H1 (cell line): ENCODE data around the gene BANF1. TPM values are rescaled to one million over a fixed set of nuclear protein-coding genes. Genes with fewer than 3 reads are reported as not detected.

Experiments
- YY1 ChIP-seq: IDR thresholded peaks from 2 replicates; pipeline ENCODE4 v1.6.1; 2011; ENCODE audit warnings: low read depth, mild to moderate bottlenecking, low read length
- polyA plus RNA-seq, 7 experiments: library from polyadenylated mRNA; depleted of rRNA in 3 of 7; stranded (reverse) in 5 of 7; unstranded in 2 of 7; fragments of >200 nt in 5 of 7; fragments of 200-250 nt in 2 of 7; gene quantifications; 1 replicate in 5 of 7; 2 replicates in 1 of 7; 4 replicates in 1 of 7; pipeline versions ENCODE4 v1.2.1 to v1.2.3, GENCODE V29; 2011 to 2013; ENCODE audit warnings: missing spikeins in 2 of 7, mixed read lengths in 2 of 7
- total RNA-seq: library from RNA; stranded (reverse); fragmentation: NEBNext Ultra II Directional; extraction: Animal tissue kit (Norgen Biotek cat#: 25700); gene quantifications from 2 replicates; pipeline ENCODE4 v1.2.1, GENCODE V29; 2021

Gene BANF1
- total and polyA plus RNA-seq, 2 of the 8 experiments (the other 6 are each of a cell fraction or from before 2014, with no cell fraction given): 330 to 467 TPM

DNA sequence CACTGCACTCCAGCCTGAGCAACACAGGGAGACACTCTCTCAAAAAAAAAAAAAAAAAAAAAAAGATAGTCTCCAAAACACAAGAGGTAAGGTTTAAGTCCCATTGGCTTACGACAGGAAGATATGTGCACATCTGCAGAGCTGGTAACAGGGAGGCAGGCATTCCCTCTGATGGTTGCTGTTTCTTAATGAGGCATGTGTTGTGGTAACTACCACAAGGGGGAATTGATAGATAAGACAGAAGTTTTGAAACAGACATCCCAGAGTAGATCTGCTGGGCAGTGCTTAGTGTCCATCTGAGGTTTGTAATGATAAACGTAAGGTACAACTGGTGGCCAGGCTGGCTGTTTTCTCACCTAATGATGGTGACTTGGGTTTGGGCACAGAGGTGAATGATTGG lies 5.0 kb upstream of the BANF1 start (continued):
- no peak for TF ChIP-seq YY1
